ENCODE data around the gene BRME1. TPM values are rescaled to one million over a fixed set of nuclear protein-coding genes. Genes with fewer than 3 reads are reported as not detected.
"Not testable (repeated sequence)": the region's sequence is repeated elsewhere in the genome, so short reads cannot be mapped to it uniquely, and the experiment has no call there.

The BRME1 gene
- total and polyA plus RNA-seq, 9 donors, result 0.57 to 3.7 (median 2.3) TPM

DNA sequence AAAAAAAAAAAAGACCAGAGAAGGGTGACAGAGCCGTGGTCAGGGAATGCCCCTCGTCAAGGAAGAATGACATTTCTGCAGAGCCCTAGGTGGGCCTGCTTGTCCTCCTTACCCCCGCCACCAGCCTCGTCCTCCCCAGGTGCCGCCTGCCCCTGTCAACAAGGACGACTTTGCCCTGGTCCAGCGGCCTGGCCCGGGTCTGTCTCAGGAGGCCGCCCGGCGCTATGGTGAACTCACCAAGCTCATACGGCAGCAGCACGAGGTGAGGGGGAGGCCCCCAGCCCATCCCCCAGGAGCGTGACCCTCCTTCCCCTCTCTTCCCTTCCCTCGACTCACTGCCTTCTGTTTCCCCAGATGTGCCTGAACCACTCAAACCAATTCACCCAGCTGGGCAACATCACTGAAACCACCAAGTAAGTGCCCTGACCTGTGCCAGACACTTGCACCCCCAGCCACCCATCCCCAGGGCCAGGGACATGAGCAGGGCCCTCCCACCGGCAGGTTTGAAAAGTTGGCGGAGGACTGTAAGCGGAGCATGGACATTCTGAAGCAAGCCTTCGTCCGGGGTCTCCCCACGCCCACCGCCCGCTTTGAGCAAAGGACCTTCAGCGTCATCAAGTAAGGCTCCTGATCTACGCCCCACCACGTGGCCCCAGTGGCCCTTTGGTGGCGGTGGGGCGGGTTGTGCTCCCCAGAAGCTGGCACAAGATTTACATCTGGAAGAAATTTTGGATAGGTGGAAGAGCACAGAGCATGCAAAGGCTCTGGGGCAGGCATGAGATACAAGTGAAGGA, 17.5 kb upstream of the BRME1 start:
- Histone ChIP-seq H3K9me3 (no peaks in the 10 kb centered on the region), H3K27ac (no peak overlapping the region), H3K36me3 (no peaks in the 10 kb centered on the region), H3K4me3 (no peak overlapping the region), H3K27me3 (no peaks in the 10 kb centered on the region), H3K4me1 (ENCODE audit: insufficient read depth) (no peaks in the 10 kb centered on the region)
- intact Hi-C loops (cut with DNase I), result no loop called here
- TF ChIP-seq CTCF (IDR thresholded peaks at IDR 0.05) (no peak), POLR2A (IDR thresholded peaks at IDR 0.05) (no peak), EP300 (IDR thresholded peaks at IDR 0.05) (no peak)
- 92 to 94% (median 93%) methylated on average over 28 of the region's 28 CpGs for WGBS, 3 donors
- DNase-seq, result no peak

GRCh38 chr19:13922118-13922517, 16.2 kb upstream of the BRME1 start:
- H3K27me3 ChIP-seq; DNase-seq; intact Hi-C loops (cut with DNase I); H3K36me3 ChIP-seq; H3K4me1 ChIP-seq (ENCODE audit: insufficient read depth); H3K4me3 ChIP-seq; H3K27ac ChIP-seq; H3K9me3 ChIP-seq: not testable (repeated sequence)
- 94 to 97% (median 96%) methylated on average over 6 of the region's 6 CpGs for WGBS, 3 donors

- Histone ChIP-seq H3K27ac (no peak overlapping the region), H3K4me3 (no peak overlapping the region), H3K9me3 (no peaks in the 10 kb centered on the region), H3K27me3 (no peaks in the 10 kb centered on the region), H3K4me1 (ENCODE audit: insufficient read depth) (no peaks in the 10 kb centered on the region), H3K36me3 (no peaks in the 10 kb centered on the region)
- TF ChIP-seq EP300 (IDR thresholded peaks at IDR 0.05) (no peak), CTCF (IDR thresholded peaks at IDR 0.05) (no peak), POLR2A (IDR thresholded peaks at IDR 0.05) (no peak)
- intact Hi-C loops (cut with DNase I), result no loop called here
- no peak for DNase-seq
- 74 to 84% (median 84%) methylated on average over 2 of the region's 2 CpGs for WGBS, 3 donors
These were observed 15.2 kb upstream of the BRME1 start for GRCh38 chr19:13920940-13921747.

GRCh38 chr19:13920524-13920923, 14.6 kb upstream of the BRME1 start:
- Histone ChIP-seq H3K36me3 (no peaks in the 10 kb centered on the region), H3K4me3 (no peak overlapping the region), H3K4me1 (ENCODE audit: insufficient read depth) (no peaks in the 10 kb centered on the region), H3K27ac (no peak overlapping the region), H3K27me3 (no peaks in the 10 kb centered on the region), H3K9me3 (no peaks in the 10 kb centered on the region)
- DNase-seq, result no peak
- WGBS, 3 donors, result 96 to 97% (median 96%) methylated on average over 9 to 11 of the region's 11 CpGs
- intact Hi-C loops (cut with DNase I), result no loop called here
- no peak for TF ChIP-seq POLR2A (IDR thresholded peaks at IDR 0.05)
- no peak for TF ChIP-seq CTCF (IDR thresholded peaks at IDR 0.05)
- no peak for TF ChIP-seq EP300 (IDR thresholded peaks at IDR 0.05)

Data from ovary (tissue), 9 donors.